ENCODE results near the gene TNFSF15. TPM values are rescaled to one million over a fixed set of nuclear protein-coding genes. Genes with fewer than 3 reads are reported as not detected.

Gene TNFSF15
- polyA plus RNA-seq, 1 experiment, result 2.8 TPM

DNA sequence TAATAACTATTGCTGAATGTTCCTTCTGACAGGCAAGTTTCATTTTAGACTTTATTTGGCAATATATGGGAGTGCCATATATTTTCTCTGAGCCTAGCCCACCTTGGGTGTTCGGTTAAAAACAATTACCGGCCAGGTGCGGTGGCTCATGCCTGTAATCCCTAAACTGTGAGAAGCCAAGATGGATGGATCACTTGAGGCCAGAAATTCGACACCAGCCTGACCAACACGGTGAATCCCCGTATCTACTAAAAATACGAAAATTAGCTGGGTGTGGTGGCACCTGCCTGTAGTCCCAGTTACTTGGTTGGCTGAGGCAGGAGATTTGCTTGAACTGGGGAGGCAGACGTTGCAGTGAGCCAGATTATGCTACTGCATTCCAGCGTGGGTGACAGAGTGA is 47.9 kb downstream of the TNFSF15 start:
- Histone ChIP-seq H3K4me3 (ENCODE audit: low read depth, low read length) (no peak overlapping the region), H3K9me3 (ENCODE audit: control insufficient read depth, insufficient read depth, low read length) (peaks cover 6% of the 10 kb centered on the region; the same call in 1 of the 2 replicates), H3K27ac (ENCODE audit: low read depth, low read length) (no peak overlapping the region), H3K27me3 (ENCODE audit: control insufficient read depth, insufficient read depth, low read length) (peaks cover 13% of the 10 kb centered on the region)
- CTCF ChIA-PET, result interaction anchor here (2.0 kb wide), 1 partner anchor 149 kb away, joined by 5 read pairs; no protein-coding TSS in a partner anchor
- POLR2A ChIA-PET, result no interaction called here
- TF ChIP-seq, protein P1, sequence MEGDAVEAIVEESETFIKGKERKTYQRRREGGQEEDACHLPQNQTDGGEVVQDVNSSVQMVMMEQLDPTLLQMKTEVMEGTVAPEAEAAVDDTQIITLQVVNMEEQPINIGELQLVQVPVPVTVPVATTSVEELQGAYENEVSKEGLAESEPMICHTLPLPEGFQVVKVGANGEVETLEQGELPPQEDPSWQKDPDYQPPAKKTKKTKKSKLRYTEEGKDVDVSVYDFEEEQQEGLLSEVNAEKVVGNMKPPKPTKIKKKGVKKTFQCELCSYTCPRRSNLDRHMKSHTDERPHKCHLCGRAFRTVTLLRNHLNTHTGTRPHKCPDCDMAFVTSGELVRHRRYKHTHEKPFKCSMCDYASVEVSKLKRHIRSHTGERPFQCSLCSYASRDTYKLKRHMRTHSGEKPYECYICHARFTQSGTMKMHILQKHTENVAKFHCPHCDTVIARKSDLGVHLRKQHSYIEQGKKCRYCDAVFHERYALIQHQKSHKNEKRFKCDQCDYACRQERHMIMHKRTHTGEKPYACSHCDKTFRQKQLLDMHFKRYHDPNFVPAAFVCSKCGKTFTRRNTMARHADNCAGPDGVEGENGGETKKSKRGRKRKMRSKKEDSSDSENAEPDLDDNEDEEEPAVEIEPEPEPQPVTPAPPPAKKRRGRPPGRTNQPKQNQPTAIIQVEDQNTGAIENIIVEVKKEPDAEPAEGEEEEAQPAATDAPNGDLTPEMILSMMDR (IDR thresholded peaks at IDR 0.05; ENCODE audit: low read depth, low read length), result no peak
- no peak for DNase-seq (ENCODE audit: low read depth, low spot score)

DNA sequence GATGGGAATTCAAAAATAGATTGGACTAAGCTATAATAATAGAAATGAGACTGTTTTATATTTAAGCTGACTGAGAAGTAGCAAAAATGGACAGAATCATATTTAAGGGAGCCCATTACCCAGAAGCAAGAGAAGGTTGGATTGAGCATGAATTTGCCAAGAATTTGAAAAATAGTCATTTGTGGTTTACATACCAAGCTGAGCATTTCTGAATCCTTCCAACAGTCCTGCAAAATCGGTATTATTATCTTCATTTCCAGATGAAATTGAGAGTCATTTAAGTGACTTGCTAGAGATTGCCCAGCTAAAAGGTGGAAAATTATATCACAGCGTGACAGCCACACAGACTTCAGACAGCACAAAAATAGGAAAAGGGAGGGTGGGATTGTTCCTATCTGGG is 48.4 kb downstream of the TNFSF15 start:
- POLR2A ChIA-PET, result no interaction called here
- Histone ChIP-seq H3K27ac (ENCODE audit: low read depth, low read length) (no peak overlapping the region), H3K9me3 (ENCODE audit: control insufficient read depth, insufficient read depth, low read length) (peaks cover 1% of the 10 kb centered on the region; the same call in 1 of the 2 replicates), H3K4me3 (ENCODE audit: low read depth, low read length) (no peak overlapping the region), H3K27me3 (ENCODE audit: control insufficient read depth, insufficient read depth, low read length) (peaks cover 13% of the 10 kb centered on the region)
- TF ChIP-seq, protein P1 (IDR thresholded peaks at IDR 0.05; ENCODE audit: low read depth, low read length), result no peak
- CTCF ChIA-PET, result interaction anchor here (2.0 kb wide), 1 partner anchor 149 kb away, joined by 5 read pairs; no protein-coding TSS in a partner anchor
- no peak for DNase-seq (ENCODE audit: low read depth, low spot score)

DNA sequence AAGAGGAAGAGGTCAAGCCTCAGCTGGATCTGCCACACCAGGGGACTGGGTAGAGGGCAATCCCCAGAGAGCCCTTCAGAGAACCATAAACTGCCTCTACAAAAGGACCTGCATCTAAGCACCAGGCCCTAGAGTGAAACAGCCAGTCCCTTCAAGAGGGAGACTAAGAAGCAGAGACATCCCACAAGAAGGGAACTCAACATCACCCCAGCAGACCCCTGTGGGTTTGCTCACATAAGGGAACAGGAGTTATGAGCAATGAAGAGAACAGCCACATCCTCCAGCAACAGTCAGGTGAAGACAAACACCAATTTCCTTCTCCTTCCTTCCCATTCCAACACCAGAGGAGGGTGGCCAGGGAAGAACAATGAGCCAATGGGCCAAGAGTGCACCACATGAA is 48.9 kb downstream of the TNFSF15 start:
- DNase-seq (ENCODE audit: low read depth, low spot score), result no peak
- Histone ChIP-seq H3K27me3 (ENCODE audit: control insufficient read depth, insufficient read depth, low read length) (peaks cover 13% of the 10 kb centered on the region), H3K9me3 (ENCODE audit: control insufficient read depth, insufficient read depth, low read length) (no peaks in the 10 kb centered on the region; the same call in 1 of the 2 replicates), H3K4me3 (ENCODE audit: low read depth, low read length) (no peak overlapping the region), H3K27ac (ENCODE audit: low read depth, low read length) (no peak overlapping the region)
- TF ChIP-seq, protein P1 (IDR thresholded peaks at IDR 0.05; ENCODE audit: low read depth, low read length), result no peak
- POLR2A ChIA-PET, result no interaction called here
- CTCF ChIA-PET, result interaction anchor here (2.0 kb wide), 1 partner anchor 150 kb away, joined by 5 read pairs; no protein-coding TSS in a partner anchor

DNA sequence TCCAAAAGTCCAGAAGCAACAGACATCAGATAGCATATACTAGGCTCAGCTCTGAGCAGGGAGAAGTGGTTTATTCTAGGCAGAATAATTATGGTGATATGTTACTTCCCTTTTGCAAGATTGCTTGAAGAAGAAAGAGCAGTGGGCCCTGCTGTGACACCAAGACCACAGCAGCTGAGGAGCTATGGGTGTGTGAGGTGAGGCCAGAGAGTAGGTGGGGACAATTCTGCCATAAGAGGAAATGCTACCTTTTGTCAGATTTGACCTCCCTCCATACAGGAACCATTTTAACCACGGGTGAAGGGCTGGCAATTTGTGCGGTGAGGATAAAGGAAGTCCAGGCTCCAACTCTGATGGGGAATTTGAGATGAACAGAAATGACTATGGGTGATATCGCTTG is 51.3 kb downstream of the TNFSF15 start:
- H3K4me3 ChIP-seq (ENCODE audit: low read depth, low read length), result no peak overlapping the region
- no peak overlapping the region for H3K27ac ChIP-seq (ENCODE audit: low read depth, low read length)
- H3K27me3 ChIP-seq (ENCODE audit: control insufficient read depth, insufficient read depth, low read length), result peaks cover 9% of the 10 kb centered on the region
- DNase-seq (ENCODE audit: low read depth, low spot score), result no peak
- CTCF ChIA-PET, result interaction anchor here (0.8 kb wide), 1 partner anchor 74 kb away, joined by 3 read pairs; no protein-coding TSS in a partner anchor
- TF ChIP-seq, protein P1 (IDR thresholded peaks at IDR 0.05; ENCODE audit: low read depth, low read length), result no peak
- no peaks in the 10 kb centered on the region; the same call in 1 of the 2 replicates for H3K9me3 ChIP-seq (ENCODE audit: control insufficient read depth, insufficient read depth, low read length)
- POLR2A ChIA-PET, result no interaction called here

DNA sequence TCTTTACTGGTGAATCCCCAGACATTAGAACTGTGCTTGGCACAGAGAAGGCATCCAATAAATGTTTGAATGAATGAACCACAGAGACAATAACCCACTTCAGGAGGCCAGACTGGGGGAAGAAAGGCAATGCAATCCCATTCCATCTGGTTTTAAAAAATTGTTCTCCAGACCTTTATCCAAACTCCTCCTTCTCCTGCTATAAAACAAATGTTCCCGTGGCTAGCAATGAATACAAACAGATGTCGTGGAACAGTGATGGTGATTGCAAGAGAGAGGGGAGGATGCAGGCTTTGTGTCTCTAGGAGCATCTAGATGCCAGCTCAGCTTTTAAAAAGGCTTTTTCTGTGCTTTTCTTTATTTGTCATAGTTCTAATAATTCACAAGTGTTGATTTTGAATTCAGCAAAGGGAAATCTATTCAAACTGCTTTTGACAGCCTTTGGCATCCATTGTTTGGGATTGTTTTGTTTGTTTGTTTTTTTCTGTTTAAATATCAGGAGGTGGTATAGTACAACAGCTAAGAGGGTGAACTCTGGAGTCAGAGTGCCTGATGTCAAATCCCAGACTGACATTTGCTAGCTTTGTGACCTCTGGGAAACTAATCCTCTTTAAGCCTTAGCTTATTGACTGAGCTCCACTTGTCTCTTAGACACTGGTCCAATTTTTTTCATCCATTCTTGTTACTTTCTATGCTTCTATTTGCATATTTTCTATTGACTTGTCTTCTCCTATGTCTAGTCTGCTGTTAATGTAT is 59.1 kb downstream of the TNFSF15 start:
- Histone ChIP-seq H3K9me3 (ENCODE audit: control insufficient read depth, insufficient read depth, low read length) (no peaks in the 10 kb centered on the region), H3K4me3 (ENCODE audit: low read depth, low read length) (no peak overlapping the region), H3K27ac (ENCODE audit: low read depth, low read length) (no peak overlapping the region), H3K27me3 (ENCODE audit: control insufficient read depth, insufficient read depth, low read length) (no peaks in the 10 kb centered on the region)
- CTCF ChIA-PET, result interaction anchor here (0.9 kb wide), 1 partner anchor 84 kb away, joined by 3 read pairs; no protein-coding TSS in a partner anchor
- TF ChIP-seq, protein P1 (IDR thresholded peaks at IDR 0.05; ENCODE audit: low read depth, low read length), result no peak
- no peak for DNase-seq (ENCODE audit: low read depth, low spot score)
- POLR2A ChIA-PET, result no interaction called here
